GM15510 (cell line): ENCODE measurements around the gene USP32.
A peak's percentile ranks its signal among the peaks of the same experiment; 100 is the strongest.

Source experiments
- POLR2A ChIP-seq: IDR thresholded peaks from 3 replicates; pipeline ENCODE4 v1.6.1; 2011; ENCODE audit warnings: borderline replicate concordance; ENCODE audit not compliant: insufficient read length; ENCODE audit errors: extremely low read depth

USP32 gene

DNA sequence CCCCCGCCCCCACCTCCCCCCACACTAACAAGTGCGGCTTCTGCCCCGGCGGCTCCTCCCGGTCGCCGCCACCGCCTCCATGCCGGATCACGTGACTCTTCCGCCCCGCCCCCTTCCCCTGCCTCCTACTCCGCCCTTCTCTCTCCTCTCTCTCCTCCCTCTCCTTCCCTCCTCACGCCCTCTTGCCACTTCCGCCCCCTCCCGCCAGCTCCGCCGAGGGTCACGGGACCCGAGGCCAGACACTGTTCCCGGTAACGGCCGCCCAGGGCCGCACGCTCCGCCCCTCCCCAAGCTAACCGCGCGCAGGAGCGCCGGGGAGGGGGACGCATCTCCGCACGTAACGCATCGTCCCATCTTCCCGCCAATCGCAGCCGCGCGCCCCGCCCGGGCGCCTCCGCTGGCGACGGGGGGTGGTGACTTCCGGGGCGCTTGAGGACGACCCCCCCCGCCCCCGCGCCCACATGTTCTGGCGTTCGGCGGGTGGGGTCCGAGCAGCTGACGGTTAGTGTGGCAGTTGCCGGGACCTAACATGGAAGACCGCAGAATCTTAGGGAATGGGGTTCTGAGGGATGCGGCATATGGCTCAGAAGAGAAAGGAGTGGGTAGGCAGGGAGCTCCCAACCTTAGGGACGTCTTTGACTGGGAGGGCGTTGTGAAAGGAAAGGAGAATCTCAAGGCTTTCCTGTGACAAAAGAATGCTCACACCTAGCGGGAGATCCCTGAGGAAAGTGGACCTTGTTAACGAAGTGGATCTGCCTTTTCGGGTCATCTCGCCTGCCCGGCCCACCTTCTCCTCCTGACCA lies at the start of gene USP32:
TSS of gene USP32 (minus strand) at position 92 of the 803 bp plus-strand sequence. CDS start 194 bp downstream, outside the sequence.
- TF ChIP-seq POLR2A = peak; percentile 76

- TF ChIP-seq POLR2A = no peak
These were observed 47.6 kb upstream of the USP32 start for GRCh38 chr17:60439501-60439900.

GRCh38 chr17:60436676-60437075 lies 44.7 kb upstream of the USP32 start:
- TF ChIP-seq POLR2A = no peak

DNA sequence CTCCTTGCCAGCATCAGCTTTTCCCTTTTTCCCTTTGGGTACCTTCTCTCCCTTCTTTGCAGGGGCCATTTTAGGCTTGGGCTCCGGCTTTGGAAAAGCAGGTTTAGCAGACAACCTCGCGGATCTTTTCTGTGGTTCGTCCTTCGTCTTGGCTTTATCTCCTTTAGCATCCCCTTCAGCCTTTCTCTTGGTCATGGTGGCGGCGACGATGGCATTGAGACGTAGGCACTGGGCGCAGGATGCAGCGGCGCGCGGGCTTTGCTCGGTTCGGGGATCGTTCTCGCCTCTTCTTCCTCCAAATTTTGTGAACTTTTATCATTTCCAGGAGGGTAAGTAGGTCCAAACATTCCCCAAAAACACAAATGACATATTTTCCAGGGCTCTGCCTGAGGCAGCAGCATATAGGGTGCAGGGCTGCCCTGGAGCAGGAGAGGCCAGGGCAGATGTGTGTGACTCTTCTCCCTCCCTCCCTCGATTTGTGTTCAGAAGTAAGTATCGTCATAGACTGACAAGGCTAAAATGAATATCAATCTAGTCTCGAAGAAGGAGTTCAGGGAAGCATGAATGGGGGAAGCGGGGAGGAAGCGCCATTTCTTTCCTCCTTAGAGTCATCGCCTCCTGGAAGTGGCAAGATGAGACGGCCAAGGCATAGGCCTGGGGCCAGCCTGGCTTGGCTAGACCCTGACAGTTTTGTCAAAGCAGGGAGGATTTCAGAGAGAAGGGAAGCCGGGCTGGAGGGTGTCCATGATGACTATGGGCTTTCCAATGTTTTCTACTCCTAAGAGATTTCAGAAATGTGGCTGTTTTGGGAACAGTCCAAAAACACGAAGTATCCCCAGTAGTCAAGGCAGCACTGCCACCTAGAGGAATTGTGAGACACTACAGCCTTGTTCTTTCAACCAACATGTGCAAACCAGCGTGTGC lies 43.6 kb upstream of the USP32 start:
- no peak for TF ChIP-seq POLR2A

GRCh38 chr17:60426596-60426995 lies 34.7 kb upstream of the USP32 start:
- TF ChIP-seq POLR2A = no peak

GRCh38 chr17:60425626-60426025 lies 33.7 kb upstream of the USP32 start:
- TF ChIP-seq POLR2A = no peak

GRCh38 chr17:60423865-60424264 lies 31.9 kb upstream of the USP32 start:
- no peak for TF ChIP-seq POLR2A

GRCh38 chr17:60422162-60422665 lies 30.3 kb upstream of the USP32 start, which contains the start of gene CHCT1:
CHCT1 (plus strand) TSS chr17:60422489; CDS start chr17:60422593, 104 bp downstream.
- no peak for TF ChIP-seq POLR2A

DNA sequence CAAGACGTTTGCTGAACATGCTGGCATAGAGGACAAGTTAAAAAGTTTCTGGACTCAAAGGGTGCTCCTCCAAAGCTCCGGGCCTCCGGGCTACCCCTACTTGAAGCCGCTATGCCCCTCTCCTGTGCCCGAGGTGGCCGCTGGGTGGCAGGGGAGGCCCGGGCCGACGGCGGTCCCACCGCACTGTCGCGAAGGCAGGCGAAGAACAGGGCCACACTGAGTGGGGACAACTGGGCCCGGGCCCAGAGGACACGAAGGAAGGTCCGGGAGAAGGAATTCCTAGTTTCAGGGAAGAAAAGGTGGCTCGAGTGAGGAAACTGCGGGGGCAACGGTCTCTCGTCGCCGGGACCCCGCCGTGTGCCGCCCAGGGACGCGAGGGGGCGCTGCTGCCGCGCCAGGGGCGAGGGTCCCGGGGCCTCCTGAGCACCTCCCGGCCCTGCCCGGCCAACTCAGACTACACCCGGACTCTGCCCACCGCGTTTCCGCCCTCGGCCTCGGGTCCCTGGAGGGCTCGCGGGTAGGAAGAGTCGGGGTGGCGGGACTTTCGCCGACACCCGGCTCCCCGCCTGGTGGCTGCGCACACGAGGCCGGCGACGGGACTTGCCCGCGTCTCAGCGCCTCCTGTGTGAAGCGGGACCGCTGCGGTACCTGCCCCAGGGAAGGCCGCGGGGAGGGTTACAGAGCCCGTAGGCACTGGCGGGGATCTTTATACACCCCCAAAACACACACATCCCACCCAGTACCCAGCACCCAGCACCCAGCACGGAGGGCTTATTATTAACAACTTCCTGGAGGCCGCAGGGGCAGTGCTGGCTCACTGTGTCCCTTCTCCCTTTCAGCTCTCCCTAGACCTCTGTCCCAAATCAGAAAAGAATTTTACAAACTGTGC lies 29.6 kb upstream of the USP32 start:
- TF ChIP-seq POLR2A = no peak

DNA sequence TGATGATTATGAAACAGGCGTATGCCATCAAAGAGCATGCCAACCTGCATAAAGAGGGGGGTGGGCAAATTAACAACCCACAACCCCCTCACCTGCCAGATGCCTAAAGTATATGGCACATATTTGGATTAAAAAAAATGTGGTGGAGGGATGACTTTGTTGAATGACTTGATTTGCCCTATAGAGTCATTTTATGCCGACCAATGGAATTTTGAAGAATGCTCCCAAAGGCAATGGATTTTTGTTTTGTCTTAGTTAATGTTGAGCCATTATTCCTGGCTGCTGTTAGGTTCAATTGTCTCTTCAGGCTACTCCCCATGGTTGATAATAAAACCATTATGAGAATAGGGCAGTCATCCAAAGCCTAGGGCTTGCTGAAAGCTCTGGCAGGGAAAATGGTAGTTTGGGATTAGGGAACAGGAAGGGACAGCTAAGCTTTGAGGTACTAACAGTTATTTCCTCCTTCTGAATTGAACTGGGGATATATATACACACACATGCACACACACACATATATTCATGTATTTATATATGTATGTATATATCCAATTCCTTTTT lies 24.5 kb upstream of the USP32 start:
- TF ChIP-seq POLR2A = no peak

- TF ChIP-seq POLR2A = no peak
These were observed 23.2 kb upstream of the USP32 start for GRCh38 chr17:60415146-60415545.

DNA sequence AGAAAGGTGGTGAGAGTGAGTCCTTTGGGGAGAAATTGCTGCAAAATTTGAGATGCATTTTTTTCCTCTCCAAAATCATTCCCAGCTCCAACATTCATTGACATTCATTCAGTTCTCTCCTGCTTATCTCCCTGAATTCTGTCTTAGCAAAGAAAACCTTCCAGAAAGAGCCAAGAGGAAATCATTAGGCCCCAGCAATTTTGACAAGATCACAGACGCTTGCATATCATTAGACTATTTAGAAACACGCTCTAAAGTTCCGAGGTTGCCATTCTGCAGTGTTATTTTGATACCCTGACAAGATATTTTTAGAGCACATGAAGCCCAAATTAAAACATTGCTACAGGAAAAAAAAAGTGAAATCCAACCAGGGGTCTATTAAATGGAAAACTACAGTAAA lies 20.8 kb upstream of the USP32 start:
- TF ChIP-seq POLR2A = no peak

DNA sequence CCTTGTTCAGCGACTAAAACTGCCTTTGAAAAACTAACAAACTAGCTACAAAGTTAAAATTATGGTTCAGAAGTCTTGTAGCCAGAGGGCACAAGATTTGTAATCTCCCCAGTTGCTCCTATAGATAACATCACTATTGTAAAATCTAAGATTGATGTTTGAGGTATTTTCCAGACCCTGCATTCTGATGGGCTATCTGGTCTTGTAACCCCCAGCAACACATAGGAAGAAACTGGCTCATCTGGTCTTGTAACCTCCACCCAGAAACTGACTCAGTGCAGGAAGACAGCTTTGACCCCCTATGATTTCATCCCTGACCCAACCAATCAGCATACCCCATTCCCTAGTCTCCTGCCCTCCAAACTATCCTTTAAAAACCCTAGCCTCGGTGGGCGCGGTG lies 18.1 kb upstream of the USP32 start:
- TF ChIP-seq POLR2A = no peak

GRCh38 chr17:60406887-60407286 lies 15.0 kb upstream of the USP32 start:
- TF ChIP-seq POLR2A = no peak
